Measurements from ENCODE around the gene MEOX1.
"Not testable (repeated sequence)": the region's sequence is repeated elsewhere in the genome, so short reads cannot be mapped to it uniquely, and the experiment has no call there.

Gene MEOX1

DNA sequence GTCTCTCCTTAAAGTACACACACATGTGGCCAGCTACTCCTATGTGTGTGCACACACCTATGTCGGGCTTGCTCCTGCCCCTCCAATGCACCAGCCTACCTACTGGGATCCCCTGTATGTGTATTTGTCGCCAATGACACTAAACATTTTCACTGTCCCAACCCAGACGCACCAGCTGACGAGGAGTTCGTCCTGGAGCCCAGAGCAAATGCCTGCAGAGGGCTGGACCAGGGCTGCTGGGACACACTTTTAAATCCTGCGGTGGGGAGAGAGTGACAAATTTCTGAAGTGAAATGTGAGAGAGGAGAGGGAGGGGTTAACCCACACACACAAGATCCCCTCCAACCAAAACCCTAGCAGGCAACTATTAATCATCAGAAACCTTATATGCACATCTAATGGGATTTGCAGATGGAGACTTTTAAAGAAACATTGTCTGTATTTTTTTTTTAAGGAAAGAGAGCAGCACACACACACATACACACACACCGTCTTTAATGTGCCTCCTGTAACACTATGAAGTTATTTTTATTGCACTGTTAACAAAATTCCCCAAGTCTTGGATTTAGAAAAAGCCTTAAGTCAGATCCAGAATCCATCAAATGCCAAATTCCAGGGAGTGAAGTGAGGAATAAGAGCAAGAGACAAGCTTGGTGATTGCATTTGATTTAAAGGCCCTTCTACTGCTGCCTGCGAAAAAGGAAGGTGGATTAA is at the start of gene MEOX1:
Gene MEOX1, minus strand, starts transcription at position 224 of the 714 bp plus-strand sequence. CDS start 388 bp downstream, outside the sequence.
- no peak for DNase-seq

DNA sequence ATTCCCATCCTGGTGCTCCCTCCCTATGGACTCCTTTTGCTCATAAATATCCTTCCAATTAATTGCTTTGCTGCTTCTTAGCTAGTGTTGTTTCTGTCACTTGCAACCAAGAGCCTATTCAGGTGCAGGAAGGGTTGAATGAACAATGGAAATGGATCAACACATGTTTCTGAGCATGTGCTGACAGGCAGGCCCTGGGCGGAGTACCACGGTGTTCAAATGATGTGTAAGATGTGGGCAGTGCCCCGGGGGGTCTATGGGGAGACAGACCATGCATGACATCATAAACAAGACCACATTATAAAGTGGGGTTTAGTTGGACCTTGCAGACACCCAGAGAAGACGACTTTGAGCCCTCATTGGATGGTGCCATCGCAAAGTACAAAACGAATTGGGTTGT is 48.4 kb upstream of the MEOX1 start:
- no peak for DNase-seq

DNA sequence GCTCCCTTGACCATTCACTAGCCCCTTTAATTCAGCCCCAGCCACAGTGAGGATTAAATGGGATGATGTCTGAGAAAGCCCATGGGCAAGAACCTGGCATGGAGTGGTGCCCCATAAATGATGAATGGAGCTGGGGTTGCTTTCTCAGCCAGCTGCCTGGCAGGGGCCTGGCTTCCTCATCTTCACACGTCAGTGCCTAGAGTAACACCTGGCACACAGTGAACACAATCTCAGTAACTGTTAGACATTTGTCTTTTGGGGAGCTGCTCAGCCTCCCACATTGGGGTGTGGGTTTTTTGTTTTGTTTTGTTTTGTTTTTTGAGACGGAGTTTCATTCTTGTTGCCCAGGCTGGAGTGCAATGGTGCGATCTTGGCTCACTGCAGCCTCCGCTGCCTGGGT is 47.5 kb upstream of the MEOX1 start:
- DNase-seq, result no peak

DNA sequence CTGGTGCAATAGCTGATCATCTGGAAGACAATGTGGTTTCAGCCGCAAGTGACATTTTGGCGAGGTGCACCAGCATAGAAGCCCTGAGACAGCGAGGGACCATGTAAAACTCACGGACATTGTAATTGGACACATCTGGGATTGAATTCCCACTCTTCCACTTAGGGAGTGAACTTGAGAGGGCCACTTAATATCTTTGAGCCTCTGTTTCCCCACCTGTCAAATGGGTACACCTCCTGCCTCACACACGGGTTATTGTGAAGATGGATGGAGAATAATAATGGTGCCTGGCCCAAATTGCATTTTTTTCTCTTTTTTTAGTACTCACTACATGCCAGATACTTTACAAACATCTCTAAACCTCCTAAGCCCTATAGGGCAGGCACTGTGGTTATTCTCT is 45.5 kb upstream of the MEOX1 start:
- DNase-seq, result no peak

DNA sequence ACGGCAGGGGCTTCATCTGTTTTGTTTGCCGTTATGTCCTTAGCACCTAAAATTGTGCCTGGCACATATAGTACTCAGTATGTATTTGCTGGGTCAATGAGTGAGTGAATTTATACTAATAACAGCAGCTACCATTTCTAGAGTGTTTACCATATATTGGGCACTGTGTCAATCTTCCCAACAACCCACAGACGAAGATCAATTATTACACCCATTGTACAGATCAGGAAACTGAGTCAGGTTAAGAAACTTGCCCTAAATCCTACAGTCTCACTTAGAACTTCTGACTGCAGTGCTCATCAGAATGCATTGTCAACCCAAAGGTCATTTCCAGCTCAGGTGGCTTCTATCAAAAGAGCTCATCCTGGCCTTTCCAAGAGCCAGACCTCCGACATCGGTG is 44.5 kb upstream of the MEOX1 start:
- no peak for DNase-seq

DNA sequence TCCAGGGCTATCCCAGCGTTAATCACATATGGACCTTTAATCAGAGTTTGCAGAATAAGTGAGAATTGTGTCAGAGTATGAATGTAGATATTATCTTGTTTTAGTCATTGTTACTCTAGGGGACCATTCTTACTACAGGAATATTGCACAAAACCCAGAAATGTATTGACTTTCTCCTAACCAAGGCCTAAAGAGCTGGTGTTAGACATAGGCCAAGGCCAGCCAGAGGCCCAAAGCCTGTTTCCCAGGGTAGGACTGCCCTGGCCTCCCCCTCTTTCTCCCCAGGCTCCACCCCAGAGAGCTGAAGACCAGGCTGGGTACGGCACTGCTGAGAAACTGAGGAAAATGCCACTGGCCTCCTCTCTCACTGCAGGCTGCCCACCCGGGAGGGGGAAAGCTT is 41.9 kb upstream of the MEOX1 start:
- DNase-seq, result no peak

DNA sequence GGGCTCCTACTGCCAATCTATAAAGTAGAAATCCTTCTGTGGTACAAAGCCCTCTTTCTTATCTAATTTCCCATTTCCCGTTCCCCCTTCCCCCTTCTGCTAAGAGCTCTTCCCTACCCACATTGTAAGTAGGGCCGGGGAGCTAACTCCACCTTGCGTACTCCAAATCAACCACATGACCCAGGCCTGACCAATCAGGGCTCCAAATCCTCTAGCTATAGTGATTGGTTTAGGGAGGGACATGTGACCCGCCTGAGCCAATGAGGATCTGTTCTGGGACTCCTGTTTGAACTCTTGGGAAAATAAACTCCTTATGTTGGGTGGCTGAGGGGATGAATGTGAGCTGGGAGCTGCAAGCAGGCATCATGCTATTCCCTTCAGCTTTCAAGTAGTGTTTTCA is 40.9 kb upstream of the MEOX1 start:
- no peak for DNase-seq

DNA sequence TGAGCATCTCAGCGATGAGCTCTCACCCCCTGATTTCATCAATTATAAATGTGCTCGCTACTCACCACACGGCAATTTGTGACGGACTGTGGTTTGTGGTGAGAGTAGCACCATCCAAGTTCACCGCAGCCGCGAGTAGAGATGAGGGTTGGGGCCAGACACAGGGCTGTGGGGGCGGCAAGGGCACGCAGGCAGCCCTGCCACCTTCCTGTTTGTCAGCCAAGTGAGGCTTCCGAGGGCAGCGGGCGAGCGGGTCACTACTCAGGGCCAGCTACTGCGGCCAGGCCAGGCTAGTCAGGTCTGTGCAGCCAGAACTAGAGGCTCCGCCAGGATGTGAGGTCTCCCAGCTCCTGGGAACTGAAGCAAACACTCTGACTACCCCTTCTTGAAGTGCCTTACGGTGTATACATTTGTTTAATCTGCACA is 39.6 kb upstream of the MEOX1 start:
- DNase-seq, result peak; percentile 33

DNA sequence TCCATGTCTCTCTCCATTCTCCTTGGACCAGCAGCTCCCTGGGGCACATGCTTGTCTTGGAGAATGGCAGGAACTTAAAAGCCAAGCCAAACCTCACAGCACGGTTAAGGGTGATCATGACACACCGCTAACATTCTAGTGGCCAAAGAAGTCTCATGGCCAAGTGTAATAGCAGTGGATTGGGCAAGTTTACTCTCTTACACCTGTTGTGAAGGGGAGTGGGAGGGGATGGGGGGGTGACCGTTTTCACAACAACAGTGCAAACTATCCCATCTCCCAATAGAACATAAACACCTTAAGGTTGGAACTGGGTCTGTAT is 37.7 kb upstream of the MEOX1 start:
- no peak for DNase-seq

DNA sequence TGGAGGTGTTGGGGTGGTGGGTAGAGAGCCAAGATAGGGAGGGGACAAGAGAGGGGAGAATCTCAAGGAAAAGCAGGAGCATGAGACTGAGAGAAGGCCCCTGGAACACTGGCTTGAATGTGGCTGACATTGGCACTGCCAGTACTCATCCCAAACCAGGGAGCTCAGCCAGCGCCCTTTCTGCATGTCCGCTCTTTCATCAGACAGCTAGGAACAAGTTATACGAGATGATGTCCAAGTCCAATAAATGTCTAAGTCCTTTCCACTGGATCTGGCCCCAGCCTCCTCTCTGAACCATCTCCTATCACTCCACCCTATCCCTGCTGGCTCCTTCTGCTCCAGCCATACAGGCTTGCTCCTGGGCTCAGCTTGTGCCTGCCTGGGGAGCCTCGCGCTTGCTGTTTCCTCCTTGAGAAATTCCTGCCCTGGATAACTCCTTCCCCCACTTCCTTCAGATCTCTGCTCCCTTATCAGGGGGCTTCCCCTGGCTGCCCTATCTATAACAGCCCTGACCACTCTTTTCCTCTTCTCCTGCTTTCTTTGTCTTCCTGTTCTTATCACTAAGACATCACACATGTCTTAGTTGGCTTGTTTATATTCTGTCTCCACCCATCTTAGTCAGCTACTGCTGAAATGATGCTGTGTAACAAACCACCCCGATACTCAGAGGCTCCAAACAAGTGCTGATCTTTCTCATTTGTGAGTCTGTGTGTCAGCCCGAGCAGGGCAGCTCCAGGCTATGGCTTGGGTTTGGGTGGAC is 37.1 kb upstream of the MEOX1 start:
- DNase-seq, result no peak

DNA sequence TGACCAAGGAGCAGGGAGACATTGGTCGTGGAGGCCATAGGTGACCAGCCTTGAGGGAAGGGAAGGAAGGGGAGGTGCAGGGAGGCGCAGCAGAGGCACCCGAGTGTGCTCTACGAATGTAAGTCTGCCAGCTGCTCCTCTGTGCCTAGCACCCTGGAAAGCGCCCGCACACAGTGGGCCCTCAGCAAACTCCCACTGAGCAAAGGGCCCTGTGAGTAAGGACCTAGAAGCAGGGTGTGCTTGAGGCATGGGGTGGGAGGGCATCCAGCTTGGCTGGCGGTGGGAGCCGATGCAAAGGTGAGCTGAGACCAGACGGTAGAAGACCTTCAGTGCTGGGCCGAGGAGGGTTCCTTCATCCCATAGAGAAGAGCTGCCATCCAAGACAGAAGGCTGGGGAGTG is 36.2 kb upstream of the MEOX1 start:
- no peak for DNase-seq

DNA sequence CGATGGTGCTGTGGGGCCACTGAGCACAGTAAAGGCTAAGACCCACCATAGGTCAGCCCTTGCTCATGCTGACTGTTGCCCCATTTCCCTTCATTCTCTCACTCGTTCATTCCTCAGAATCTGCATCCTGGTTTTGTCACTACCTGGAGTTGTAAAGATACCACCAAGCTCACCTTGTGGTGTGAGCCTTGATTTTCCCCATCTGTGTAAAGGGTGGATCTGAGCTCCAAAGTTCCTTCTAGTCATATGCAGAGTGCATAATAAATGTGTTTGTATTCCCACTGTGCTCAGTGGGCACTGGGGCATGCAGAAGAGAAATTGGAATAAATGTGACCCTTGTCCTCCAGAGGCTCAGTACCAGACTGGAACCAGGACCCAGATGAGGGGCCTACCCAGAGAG is 35.2 kb upstream of the MEOX1 start:
- DNase-seq, result no peak

DNA sequence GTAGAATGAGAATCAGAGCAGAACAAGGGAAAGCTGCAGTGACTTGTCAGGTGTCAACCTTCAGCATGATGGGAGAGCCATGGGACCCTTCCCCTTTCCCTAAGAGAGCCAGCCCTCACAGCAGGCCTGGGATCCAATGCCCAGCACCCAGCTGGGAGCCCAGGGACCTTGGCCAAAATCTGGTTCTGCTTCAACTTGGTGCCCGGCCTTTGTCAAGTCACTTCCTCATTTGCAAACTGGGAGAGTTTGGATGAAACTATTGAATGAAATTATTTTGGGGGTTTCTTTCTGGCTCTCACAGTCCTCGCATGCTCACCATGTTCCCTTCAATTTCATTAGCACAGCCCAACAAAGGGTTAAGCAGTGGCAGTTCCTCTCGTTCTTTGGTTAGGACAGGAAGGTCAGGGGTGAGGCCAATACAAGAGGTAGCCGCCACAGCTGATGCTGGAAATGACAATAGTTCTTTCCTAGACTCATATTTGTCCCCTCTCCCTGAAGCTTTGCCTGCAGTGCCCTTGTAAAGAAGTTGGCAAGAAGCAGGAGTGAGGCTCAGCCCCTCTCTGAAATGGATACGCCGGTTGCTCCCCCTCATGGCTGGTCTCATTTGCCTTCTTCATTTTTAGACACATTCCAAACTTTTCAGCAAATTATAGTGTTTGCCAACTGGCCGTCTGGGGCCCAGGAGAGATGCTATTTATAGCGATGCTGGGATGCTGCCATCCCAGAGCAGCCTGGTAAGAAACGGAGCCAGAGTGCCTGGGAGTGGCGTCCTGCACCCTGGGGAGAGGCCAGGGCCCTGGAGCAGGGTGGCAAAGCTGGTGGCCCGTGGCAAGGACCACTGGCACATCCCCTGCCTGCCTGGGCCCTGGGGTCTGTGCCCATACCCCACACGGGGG is 34.5 kb upstream of the MEOX1 start:
- no peak for DNase-seq

DNA sequence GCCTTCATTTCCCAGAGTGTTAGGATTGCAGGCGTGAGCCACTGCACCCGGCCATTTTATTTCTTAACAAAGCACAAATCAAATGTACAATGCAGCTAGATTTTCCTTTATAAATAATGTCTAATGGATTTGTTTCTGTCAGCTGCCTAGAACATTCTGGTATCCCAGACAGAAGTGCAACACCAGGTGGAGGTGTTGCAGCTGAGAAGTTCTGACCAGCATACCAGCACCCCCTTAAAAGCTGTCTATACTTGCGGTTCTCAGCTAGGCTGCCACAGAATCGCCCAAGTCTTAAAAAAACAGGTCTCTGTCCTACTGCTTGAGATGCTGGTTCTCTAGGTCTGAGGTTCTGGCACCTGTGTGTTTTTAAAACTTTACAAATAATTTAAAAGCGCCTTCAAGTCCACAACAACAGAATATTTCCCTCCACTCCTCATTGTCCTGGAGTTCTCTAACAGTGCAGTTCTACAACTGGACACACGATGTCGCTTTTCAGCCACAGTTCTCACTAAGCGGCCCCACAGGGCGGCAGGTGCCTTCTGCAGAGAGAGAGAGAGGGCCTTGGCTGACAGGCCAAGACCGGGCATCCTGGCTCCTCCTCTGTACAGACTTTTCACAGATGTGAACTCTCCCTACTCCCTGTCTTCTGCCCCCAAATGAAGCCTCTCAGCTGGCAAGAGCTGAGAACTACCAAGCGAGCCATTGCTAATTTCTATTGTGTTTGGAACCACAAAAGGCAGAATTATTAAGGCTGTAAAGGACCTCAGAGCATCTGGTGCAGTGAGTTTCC is 32.6 kb upstream of the MEOX1 start:
- DNase-seq, result no peak

DNA sequence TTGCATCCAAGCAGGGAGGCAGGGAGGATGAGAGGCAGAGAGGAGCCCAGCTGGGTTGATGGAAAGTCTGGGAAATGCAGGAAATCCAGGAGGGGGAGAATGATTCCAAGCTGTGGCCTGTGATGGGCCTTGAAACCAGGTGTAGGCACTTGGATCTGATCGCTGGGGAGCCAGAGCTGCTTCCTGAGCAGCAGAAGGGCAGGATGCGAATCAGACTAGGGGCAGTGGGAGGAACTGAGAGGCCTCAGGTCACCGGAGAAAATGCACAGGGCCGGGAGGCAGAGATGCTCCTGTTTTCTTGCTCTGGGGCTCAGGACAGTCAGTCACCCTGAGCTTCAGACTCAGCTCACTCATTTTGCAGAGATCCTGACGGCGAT is 29.6 kb upstream of the MEOX1 start:
- DNase-seq, result no peak

DNA sequence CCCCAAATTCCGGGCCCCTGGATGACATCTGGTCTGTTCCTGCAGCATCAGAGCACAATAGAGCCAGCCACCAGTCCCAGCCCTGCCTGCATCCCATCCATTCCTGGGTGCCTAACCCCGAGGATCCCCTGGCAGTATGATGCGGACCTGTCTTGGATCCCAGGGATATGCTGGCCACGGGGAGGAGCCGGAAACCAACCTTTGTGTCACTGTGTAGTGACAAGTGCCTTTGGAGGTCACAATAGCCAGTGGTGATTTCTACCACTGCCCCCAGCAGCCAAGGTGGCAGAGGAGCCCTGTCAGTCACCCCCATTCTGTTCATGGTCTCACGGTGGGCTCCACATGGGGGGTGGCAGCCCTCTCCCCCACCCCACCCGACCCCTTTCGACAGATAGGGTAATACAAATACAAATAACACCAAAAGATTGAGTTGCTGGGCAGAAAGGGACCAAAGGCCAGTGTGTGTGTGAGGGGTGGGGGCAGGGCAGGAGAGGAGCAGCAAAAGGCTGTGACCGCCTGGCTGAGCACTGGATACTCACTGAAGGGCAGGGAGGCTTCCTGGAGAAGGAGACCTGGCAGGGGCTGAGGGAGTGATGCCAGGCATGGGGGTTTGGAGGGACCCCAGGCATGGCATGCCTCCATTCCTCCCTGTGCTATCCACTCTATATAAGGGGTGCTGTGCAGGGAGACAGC is 29.0 kb upstream of the MEOX1 start:
- no peak for DNase-seq

DNA sequence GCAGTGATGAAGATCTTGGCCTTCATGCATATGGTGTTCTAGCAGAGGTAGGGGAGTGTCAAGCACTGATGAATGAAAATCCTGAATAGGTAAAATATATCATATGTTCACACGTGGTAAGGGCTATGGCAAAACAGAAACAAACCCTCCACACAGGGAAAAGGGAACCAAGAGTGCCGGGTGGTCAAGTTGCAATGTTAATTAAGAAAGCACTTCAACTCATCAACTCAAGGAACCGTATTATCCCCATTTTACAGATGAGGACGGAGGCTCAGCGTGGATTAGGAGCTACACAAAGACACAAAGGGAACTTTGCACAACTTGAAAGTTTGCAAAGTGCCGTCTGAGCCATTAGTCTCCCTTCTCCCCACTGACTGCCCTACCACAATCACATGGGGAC is 28.1 kb upstream of the MEOX1 start:
- no peak for DNase-seq

DNA sequence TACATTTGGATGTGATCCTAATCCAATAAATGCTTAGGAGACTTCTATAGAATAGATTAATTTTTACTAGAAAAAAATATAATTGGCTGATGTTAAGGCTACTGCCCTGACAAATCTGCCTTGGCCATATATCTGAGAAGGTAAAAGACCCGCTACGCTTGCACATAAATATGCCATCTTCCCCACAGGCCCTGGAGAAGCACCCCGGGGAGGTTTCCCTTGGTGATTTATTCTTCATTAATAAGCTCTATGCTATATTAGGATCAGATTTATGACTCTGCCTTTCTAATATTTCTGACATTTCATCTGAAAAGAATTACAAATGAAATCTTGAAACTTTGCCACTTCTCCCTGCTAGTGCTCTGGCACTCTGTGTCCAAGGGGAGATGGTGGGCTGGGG is 27.4 kb upstream of the MEOX1 start:
- no peak for DNase-seq

DNA sequence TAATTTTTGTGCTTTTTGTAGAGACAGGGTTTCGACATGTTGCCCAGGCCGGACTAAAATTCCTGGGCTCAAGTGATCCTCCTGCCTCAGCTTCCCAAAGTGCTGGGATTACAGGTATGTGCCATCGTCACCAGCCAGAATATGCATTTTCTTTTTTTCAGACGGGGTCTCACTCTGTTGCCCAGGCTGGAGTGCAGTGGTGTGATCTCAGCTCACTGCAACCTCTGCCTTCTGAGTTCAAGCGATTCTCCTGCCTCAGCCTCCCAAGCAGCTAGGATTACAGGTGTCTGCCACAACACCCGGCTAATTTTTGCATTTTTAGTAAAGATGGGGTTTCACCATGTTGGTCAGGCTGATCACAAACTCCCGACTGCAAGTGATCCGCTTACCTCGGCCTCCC is 25.2 kb upstream of the MEOX1 start:
- not testable (repeated sequence) for DNase-seq

DNA sequence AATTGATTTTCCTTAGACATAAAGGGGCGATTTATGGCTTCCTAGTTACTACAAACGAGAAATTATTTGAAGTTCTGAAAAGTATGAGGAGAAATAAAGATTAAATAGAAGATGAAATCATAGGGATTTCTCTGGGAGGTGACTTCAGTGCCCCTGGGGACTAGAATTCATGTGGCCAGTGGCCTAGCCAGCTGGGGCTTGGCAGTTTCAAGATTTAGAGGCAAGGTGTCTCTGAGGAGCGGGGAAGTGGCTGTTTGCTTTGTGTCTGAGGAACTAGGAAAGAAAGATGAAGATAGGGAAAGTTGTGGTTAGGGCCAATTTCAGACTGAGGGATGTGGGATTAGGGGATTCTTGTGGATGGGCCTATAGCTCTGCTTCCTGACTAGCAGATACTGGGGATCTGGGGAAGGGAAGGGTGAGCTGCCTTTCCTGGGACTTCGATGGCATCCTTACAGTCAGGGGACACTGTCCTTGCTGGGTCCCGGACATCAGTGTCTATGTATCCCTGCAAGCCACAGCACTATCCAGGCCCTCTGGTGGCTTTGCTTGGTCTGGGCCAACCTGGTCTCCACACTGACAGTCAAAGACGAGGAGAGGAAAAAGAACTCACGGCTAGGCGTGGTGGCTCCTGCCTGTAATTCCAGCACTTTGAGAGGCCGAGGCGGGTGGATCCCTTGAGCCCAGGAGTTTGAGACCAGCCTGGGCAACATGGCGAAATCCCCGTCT is 22.4 kb upstream of the MEOX1 start:
- DNase-seq, result no peak

DNA sequence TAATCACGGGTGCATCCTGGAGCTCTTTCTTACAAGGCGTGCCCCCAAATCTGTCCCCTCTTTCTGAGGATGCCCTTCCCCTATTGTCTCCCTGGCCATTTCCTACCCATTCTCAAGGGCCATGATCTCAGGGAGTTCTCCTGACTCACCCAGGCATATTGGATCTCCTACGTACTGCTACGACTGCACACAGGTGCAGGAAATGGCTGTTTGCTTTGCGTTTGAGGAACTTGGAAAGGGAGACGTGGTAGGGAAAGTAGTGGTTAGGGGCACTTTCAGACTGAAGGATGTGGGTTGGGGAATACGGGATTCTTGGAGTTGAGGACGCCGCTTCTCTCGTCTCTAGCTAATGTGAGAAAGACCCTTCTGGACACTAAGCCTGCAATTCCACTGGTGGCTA is 18.7 kb upstream of the MEOX1 start:
- no peak for DNase-seq

DNA sequence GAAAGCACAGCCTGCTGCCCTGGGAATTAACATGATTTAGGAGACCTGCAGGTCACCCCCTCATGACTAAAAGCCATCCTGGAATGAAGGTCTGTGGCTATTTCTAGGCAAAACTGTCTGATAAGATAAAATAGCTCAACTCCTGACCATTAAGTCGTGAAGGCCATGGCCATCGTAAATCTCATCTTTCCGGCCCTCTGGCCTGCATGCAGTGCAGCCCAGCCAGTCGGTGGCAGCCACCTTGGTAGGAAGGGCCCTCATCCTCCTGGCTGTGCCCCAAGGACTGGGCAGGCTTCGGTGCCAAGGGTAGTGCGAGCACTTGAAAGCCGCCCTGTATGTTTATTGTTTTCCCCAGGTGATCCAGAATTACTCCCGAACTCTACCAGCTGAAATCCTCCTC is 18.2 kb upstream of the MEOX1 start:
- DNase-seq, result no peak
